ENCODE measurements around the gene OR6K6.

- TF ChIP-seq CTCF (IDR thresholded peaks at IDR 0.05) (no peak), POLR2A (IDR thresholded peaks at IDR 0.05) (no peak)
Observed at GRCh38 chr1:158798531-158798930, 44.0 kb downstream of the OR6K6 start.

Measured in right lobe of liver (tissue), 4 donors.